Peyer's patch (tissue), 4 donors: Measurements from ENCODE around the gene C17orf67. TPM values are rescaled to one million over a fixed set of nuclear protein-coding genes. Genes with fewer than 3 reads are reported as not detected.

ENCODE experiments used
- DNase-seq, 3 donors: peaks; one replicate each; pipeline ENCODE4 v3.0.0-alpha.2; 2017 to 2019
- H3K27ac ChIP-seq, 4 donors: fragments of 200-600 bp; sonication (generic); one replicate each; pipeline ENCODE4 v1.5.1; 2016 to 2019
- H3K27me3 ChIP-seq, 2 donors: fragments of 200-600 bp; sonication (generic); one replicate each; pipeline ENCODE4 v1.5.1; 2019
- H3K36me3 ChIP-seq, 3 donors: fragments of 200-600 bp; sonication (generic); one replicate each; pipeline ENCODE4 v1.5.1; 2016 to 2019
- H3K4me1 ChIP-seq, 4 donors: fragments of 200-600 bp; sonication (generic); one replicate each; pipeline ENCODE4 v1.5.1; 2016 to 2019
- H3K4me3 ChIP-seq, 4 donors: fragments of 200-600 bp; sonication (generic); 1 replicate in 3 of 4; 2 replicates in 1 of 4; pipeline ENCODE4 v1.5.1; 2016 to 2019; ENCODE audit warnings: mild to moderate bottlenecking in 1 of 4
- H3K9me3 ChIP-seq, 4 donors: fragments of 200-600 bp; sonication (generic); one replicate each; pipeline ENCODE4 v1.5.1; 2016 to 2019; ENCODE audit warnings: mild to moderate bottlenecking in 1 of 4
- CTCF ChIP-seq, 6 experiments: fragments of 450-650 bp in 4 of 6; fragments of 200-600 bp in 2 of 6; sonication (generic) in 1 of 6; IDR thresholded peaks; one replicate each; pipeline ENCODE4 v1.5.1; 2017 to 2019; ENCODE audit warnings: antibody characterized with exemption in 6 of 6, mild to moderate bottlenecking in 3 of 6, moderate library complexity in 1 of 6
- POLR2A ChIP-seq, 2 donors: fragments of 450-650 bp; IDR thresholded peaks; one replicate each; pipeline ENCODE4 v1.5.1; 2017; ENCODE audit warnings: antibody characterized with exemption in 2 of 2, mild to moderate bottlenecking in 2 of 2, moderate library complexity in 2 of 2
- total RNA-seq, 4 donors: library from RNA; depleted of rRNA; stranded (reverse); fragments of >200 nt; gene quantifications; one replicate each; pipeline ENCODE4 v1.1.0, GENCODE V29; 2016

Gene C17orf67
- total RNA-seq, 4 donors from 2014 or later = 1.7 to 10.7 TPM; not detected in 2

GRCh38 chr17:56863974-56864373 lies 30.3 kb upstream of the C17orf67 start:
- DNase-seq = no peak
- no peaks in the 10 kb centered on the region for H3K4me1 ChIP-seq
- H3K9me3 ChIP-seq = no peaks in the 10 kb centered on the region
- H3K36me3 ChIP-seq = peaks cover 0 to 37% (median 0%) of the 10 kb centered on the region in 3 donors
- H3K4me3 ChIP-seq = no peak overlapping the region
- H3K27ac ChIP-seq = no peak overlapping the region
- H3K27me3 ChIP-seq = no peaks in the 10 kb centered on the region
- TF ChIP-seq CTCF (IDR thresholded peaks at IDR 0.05) = no peak
- no peak for TF ChIP-seq POLR2A (IDR thresholded peaks at IDR 0.05)

GRCh38 chr17:56861899-56862298 lies 28.2 kb upstream of the C17orf67 start:
- H3K36me3 ChIP-seq = peaks cover 0 to 46% (median 0%) of the 10 kb centered on the region in 3 donors
- no peaks in the 10 kb centered on the region for H3K9me3 ChIP-seq
- no peak overlapping the region for H3K27ac ChIP-seq
- TF ChIP-seq CTCF (IDR thresholded peaks at IDR 0.05) = no peak
- no peak for TF ChIP-seq POLR2A (IDR thresholded peaks at IDR 0.05)
- no peaks in the 10 kb centered on the region for H3K4me1 ChIP-seq
- H3K27me3 ChIP-seq = no peaks in the 10 kb centered on the region
- H3K4me3 ChIP-seq = no peak overlapping the region
- DNase-seq = no peak

- no peak for TF ChIP-seq POLR2A (IDR thresholded peaks at IDR 0.05)
- TF ChIP-seq CTCF (IDR thresholded peaks at IDR 0.05) = no peak
- Histone ChIP-seq H3K9me3 (no peaks in the 10 kb centered on the region), H3K4me1 (no peaks in the 10 kb centered on the region), H3K36me3 (peaks cover 0 to 19% (median 0%) of the 10 kb centered on the region in 3 donors), H3K27me3 (no peaks in the 10 kb centered on the region), H3K27ac (no peak overlapping the region), H3K4me3 (no peak overlapping the region)
- no peak for DNase-seq
Measured at GRCh38 chr17:56851008-56851407, 17.3 kb upstream of the C17orf67 start.

- Histone ChIP-seq H3K27ac (no peak overlapping the region), H3K36me3 (peaks cover 0 to 19% (median 0%) of the 10 kb centered on the region in 3 donors), H3K27me3 (no peaks in the 10 kb centered on the region), H3K9me3 (no peaks in the 10 kb centered on the region), H3K4me3 (no peak overlapping the region), H3K4me1 (no peaks in the 10 kb centered on the region)
- DNase-seq = no peak
- TF ChIP-seq CTCF (IDR thresholded peaks at IDR 0.05) (no peak), POLR2A (IDR thresholded peaks at IDR 0.05) (no peak)
Measured at GRCh38 chr17:56850591-56850990, 16.9 kb upstream of the C17orf67 start.

GRCh38 chr17:56849131-56849530 lies 15.4 kb upstream of the C17orf67 start:
- H3K36me3 ChIP-seq = peaks cover 0 to 19% (median 0%) of the 10 kb centered on the region in 3 donors
- H3K4me1 ChIP-seq = no peaks in the 10 kb centered on the region

More at GRCh38 chr17:56849131-56849530, 15.4 kb upstream of the C17orf67 start:
- Histone ChIP-seq H3K27me3 (no peaks in the 10 kb centered on the region), H3K27ac (no peak overlapping the region), H3K4me3 (no peak overlapping the region), H3K9me3 (no peaks in the 10 kb centered on the region)
- no peak for DNase-seq
- TF ChIP-seq CTCF (IDR thresholded peaks at IDR 0.05) = no peak
- no peak for TF ChIP-seq POLR2A (IDR thresholded peaks at IDR 0.05)
